NCI-H2196 treated with DMSO at 0.1 percent for 48 hours (cell line): Measurements from ENCODE around the gene TFAP2A.

Experiments
- DNase-seq: peaks from one replicate; lab custom pipeline; 2025; ENCODE audit not compliant: unreplicated experiment; lab: John Stamatoyannopoulos, UW

TFAP2A gene

DNA sequence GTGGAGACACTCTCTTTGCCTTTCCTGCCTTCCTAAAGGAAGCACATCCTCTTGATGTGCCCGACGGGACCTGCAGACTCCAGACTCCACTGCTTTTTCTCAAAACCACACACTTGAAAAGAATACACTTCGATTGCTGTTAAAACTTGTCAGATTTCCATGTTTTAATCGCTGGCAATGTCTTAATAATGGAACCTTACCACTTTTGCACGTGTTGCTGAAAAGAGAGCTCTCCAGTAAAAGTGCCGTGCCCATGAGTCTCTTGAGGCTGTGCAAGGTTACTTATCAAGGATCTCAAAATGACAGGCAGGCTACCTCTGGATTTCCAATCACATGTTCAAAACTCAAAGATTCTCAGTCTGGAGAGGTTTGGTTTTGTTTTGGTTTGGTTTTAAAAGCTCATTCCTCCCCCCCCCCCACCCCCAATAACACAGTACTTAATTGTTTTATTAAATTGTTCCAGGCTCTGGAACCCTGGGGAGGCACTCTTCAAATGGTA is 12.0 kb upstream of the TFAP2A start:
- no peak for DNase-seq

DNA sequence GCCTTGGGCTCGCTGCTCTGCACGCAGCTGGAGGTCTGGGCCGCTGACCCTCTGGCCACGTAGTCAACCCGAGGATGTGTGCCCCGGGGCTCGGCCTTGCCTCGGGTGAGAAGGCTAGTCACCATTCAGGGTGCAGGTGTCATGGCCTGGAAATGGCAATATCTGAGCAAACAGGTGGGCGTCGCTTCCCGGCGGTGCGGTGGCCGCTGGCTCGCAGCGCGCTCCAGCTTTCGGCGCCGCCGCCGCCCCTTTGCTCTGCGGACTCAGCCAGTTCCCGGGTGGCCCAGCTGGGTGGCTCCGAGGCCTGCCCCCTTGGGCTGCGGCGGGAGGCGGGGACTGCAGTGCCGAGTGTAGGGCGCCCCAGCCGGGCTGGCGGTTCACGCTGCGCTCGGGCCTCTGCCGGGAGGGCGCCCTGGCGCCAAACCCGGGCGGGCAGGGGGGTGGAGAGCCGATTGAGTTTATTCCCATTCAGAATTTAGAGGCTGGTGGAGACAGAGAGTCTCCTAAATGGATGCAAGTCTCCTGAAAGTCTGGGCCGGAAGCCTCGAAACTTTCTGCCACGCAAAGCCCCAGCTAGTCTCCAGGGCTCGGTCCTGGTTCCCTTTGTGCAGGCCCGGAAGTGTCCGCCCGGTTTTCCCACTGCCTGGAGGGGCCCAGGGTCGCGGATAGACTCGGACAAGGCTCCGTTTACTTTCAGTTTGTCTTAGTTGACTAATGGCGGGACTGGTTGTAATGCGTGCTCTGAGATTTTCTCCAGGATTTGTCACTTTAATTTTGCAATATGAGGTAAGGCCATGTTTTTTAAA is 11.3 kb upstream of the TFAP2A start:
- DNase-seq: no peak

DNA sequence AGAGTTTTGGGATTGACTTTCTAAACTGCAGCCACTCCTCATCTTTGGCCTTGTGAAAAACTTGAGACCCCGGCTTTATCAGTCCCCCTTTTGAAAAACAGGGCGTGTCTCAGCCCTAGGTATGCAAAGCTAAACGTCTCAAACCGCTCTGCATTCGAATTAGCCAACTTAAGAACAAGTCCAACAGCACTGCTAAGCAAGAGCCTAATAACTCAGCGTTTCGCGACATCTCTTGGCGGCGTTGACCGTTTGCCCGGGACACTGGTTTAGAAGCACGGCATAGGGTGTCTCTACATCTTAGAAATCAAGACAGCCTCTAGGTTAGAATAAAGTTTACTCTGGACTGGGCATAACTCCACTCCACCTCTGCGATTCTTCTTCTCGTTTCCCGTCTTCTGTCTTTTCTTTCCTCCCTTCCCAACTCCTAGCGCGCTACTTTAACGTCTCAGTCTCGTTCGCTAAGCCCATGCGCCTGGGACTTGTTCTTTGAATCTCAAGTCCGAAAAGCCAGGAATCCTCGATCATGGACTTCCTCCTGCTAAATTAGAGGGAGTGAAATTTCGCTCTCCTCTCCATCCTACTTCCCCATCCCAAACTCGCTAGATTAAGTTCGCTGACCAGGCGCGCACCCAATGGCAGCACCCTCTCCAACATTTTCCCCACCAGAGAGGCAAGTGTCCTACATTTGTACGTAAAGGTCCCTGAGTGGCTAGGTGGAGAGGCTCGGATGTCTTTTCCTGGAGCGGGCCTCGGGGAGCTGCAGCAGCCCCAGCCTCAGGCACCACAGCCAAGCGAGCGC is 10.5 kb upstream of the TFAP2A start:
- DNase-seq: no peak

DNA sequence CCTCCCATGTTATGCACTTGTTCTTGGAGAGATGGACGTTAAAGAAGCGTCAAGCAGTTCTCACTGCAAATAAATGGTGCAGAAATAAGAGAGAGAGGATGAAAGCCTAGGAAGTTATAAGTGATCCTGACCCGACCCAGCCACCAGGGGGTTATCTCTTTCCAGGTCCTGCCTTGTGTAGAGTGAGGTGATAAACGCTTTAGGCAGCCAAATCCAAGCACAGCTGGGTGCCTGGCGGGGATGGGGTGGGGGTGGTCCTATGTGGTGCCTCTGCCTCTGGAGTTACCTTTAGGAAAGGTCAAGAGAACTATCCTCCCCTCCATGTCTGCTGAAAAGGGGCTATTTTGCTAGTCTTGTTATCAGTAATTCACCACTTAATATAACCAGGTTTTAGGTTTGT is 9.2 kb upstream of the TFAP2A start:
- peak; percentile 25 for DNase-seq

DNA sequence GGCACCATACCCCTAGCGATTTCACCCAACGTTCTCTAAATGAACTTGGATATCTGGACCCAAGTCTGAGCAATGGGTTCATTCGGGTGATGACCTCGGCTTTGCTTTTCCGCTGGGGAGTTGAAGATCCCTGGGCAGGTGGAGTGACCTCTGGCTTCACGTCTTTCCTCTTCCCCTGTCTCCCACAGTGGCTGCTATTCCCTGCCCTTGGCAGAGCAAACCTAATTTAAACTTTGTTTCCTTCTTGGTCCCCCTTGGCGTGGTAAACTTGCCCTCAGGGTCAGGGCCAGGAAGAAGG is 7.8 kb upstream of the TFAP2A start:
- DNase-seq: no peak

DNA sequence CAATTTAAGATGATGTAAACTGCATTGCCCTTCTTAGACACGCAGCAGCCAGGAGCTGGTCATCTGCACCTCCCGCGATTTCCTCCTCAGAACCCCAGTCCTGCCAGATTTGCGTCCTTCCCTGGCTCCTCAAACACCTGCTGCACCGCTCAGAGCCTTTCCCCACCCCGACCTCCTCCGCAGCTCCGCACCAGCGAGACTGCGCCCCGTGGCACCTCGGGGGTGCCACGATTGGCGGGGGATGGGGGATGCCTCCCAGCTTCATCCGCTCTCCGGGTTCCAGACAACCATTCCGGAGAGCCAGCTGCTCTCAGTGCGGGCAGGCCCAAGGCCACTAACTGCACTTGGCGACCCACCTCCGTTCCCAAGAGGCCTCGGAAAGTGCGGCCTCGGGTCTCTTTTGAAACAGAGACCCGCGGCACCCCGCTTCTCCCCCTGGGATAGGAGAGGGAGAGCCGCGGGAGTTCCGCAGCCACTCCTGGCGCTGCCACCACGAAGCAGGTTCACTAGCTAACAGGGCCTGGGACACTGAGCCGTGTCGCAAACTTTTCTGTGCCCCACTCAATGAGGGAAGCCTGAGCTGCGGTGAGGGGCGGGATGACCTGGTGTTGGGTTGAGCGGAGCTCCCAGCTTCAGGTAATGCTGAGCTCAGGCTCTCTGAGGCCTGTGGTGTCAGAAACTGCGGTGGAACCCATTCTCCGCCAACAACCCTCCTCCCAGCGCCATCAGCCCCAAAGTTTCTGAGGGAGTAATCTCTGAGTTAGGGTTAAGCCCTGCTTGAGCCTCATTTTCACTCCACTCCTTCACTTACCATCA is 7.3 kb upstream of the TFAP2A start:
- DNase-seq: no peak

DNA sequence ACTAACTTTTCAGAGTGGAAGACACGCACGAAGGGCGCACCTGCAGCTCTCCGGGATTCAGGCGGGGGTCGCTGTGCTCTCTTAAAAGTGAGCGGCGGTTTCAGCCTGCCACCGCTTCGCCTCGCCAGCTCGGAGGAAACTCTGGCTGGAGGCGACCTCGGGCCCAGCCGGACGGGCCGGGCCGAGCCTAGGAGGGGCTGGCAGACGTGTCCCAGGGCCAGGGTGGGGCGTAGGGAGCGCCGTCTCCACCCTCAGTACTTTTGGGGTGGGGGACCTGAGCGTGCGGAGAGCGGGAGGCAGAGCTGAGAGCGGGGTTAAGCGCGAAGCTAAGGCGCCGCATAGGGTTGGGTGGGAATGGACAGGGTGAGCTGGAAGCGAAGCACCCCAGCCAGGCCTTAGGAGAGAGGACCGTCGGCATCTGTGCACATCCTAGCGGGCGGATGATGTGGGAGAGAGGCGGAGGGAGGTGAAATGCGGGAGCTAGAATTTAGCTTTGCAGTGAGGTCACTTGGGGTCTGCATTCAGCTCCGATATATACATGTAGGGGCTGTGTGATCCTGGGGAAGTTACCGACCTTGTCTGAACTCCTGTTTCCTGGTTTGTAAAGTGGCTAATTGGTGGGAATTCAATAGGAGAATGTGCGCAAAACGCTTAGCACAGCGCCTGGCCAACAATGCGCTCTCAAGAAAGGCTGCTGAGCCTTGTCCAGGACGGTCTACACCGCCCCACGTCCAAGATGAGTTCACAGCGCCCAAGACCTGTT is 6.5 kb upstream of the TFAP2A start:
- DNase-seq: no peak

DNA sequence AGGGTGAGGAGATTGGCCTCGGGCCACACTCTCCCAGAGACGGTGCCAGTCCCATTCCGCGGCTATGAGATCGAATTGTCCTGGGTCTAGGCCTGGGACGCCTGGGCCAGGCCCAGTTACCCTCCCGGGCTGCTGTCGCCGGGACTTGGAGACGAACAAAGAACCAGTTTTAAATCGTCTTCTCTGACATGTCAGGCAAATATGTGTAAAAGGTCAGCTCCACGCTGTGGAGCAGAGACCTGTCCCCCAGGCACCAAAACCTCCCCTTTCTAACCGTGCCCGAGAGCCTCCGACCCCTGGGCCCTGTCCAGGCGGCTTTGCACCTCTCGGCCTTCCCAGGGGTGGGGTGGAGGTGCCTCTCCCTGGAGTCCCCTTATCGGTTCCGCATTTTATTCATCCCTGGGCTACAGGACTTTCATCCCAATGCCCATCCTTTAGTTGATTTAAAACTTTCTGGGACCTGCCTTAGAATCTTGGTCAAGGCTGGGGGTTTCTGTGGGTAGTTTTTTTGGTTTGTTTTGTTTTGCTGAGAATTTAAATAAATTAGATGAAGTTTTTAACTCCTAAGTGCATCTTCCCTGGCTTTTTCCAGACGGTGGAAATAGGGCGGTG is 5.8 kb upstream of the TFAP2A start:
- no peak for DNase-seq

DNA sequence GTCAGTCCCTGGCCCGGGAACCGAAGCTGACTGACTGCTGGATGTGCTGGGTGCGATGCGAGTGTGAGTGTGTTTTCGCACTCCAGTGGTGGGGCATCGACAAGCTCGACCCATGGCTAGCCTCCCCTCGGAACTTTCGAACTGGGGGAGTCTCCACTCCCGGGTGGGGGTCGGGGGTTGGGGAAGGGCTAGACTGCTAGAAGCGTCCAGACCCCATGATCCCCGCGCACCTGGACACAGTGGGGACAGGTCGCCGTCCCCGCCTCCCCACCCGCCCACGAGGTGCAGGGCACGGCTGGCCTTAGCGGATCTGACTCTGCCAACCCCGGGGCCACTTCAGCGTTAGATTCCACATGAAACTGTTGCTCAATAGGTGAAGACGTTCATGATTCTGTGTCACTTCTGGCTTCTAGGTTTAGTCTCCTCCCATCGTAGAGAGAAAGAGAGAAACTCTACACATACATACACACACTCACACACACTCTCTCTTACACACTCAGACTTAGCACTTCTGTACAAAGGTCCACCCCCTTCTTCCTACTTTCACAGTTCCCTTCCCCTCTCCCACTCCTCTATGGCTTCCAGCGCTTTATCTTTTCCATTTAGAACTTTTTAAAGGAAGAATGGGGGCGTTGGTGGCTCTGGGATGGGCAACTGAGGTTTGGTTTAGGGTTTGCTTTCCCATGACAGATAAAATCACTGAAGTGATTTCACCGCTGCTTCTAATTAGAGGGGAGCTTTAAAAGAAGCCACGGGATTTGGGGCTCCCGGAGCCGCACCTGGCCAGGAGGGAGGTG is 5.1 kb upstream of the TFAP2A start:
- no peak for DNase-seq

DNA sequence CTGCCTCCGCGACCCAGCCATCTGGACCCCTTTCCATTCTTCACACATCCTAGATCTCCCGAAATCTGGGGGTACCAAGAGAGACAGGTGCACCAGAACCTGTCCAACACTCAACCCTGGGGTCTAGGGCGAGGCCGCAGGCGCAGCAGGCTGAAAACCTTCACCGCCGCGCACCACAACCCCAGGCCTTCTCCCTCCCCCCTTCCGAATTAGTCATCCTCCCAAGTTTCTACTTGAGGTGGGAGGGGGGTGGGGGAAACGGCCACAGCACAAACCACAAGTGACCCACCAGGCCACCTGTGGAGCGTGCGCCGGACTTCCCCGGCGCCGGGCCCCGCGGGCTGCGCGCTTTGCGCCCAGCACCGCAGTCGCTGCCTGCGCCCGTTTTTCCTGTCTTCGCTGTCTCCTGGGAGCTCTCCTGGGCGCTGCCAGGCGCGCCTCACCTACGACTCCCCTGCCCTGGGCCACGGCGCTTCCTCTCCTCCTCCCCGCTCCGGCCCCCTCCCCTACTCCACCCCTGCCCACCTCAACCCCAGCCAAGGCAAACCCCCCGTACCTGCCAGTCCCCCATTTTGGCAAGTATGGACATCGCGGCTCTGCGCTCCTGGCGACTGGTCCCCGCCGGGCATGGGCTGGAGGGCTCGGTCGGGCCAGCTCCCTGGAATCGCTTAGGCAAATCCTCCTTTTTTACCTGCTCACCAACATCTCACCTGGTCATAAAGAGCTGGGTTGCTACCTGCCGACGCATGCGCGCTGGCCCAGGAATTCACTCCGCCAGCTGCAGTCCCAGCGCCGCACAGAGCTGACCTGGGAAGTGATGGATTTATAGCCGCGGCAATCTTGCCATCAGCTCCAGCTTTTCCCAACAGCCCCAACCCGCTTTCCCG is 4.2 kb upstream of the TFAP2A start:
- DNase-seq: no peak

DNA sequence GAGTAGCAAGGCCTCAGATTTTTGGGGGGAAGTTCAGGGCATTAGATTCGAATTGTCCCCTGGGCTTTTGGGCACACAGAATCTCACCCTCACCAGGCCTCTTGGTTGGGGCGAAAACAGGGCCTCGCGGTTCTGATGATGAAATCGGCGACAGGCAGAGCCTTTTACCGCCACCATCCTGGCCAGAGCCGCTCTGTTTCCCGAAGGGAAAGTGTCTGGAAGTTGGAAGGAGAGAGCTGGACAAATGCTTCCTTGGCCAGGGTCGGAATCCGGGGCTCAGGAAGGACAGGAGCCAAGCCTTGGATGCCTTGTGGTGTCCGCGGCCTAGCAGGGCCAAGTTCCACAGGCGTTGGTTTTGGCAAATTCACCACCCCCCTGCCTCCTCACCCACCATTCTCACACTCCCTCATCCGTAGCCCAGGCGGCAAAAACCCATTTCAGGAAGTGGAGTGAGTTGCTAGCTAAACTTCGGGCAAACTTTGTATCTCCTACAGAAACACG is 3.5 kb upstream of the TFAP2A start:
- no peak for DNase-seq

DNA sequence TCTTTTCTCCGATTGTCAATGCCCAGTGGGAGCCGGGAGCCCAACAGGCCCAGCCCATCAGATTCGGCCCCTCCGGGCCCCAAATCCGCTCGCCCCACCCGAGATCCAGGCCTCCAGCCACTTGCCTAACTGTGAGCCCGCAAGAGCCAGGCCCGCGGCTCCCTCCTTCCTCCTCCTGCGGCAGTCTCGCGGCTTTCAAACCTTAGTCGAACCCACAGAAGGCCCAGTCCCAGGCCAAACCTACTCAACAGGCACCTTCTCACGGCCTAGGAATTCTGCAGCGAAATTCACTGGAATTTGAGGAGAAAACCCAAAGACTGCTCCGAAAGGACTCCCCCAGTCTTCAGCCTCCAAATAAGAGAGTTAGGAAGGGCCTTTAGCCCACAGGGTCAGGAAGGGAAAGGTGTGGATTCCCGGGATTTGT is 2.8 kb upstream of the TFAP2A start:
- no peak for DNase-seq

DNA sequence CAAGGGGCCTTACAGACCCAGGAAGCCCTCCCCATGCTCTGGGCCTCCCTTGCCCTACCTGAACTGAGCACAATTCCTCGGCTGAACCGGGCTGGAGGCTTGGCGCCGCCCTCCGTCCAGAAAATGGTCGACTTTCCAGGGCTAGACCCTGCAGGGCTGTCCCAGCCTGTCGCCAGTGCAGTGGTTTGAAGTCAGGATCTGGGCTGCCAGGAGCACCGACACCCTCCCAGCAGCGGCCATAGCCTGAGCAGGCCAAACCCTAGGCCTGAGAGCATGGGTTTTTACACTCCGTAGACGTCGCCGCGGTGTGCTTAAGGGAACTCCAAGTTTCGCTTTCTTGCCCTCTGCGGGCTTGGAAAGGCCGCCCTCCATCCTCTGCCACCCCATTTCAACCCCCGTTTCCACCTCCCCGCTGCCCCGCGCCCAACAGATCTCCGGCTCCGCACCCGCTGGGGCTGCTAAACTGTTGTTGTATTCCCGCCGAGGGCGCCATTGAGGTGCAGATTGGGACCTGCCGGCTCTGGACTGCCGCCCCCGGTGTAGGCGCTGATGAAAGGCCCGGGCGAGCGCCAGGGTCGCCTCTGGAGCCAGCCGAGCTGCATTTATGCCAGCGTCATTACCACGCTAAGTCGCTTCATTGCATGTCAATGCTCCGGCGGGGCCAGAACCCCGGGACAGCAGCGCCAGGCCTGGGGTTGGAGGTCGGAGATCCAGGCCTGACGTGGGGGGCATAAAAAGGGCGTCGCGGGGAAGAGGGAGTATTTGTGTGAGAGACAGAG is 2.2 kb upstream of the TFAP2A start:
- no peak for DNase-seq

DNA sequence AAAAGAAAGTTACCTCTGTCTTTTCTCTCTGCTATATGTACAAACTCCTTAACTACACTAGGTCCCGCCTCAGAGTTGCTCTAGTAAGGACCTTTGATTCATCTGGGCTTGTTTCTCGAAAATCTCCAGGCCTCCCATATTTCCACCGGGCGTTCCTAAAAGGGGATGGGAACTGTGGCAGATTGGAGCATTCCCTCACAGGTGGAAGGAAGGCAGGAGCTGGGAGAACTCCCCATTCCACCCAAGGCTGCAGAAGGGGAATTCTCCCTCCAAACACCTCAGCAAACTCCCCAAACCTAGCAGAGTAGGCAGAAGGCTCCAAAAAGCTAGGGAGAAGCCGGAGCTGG is 1.6 kb upstream of the TFAP2A start:
- DNase-seq: no peak

DNA sequence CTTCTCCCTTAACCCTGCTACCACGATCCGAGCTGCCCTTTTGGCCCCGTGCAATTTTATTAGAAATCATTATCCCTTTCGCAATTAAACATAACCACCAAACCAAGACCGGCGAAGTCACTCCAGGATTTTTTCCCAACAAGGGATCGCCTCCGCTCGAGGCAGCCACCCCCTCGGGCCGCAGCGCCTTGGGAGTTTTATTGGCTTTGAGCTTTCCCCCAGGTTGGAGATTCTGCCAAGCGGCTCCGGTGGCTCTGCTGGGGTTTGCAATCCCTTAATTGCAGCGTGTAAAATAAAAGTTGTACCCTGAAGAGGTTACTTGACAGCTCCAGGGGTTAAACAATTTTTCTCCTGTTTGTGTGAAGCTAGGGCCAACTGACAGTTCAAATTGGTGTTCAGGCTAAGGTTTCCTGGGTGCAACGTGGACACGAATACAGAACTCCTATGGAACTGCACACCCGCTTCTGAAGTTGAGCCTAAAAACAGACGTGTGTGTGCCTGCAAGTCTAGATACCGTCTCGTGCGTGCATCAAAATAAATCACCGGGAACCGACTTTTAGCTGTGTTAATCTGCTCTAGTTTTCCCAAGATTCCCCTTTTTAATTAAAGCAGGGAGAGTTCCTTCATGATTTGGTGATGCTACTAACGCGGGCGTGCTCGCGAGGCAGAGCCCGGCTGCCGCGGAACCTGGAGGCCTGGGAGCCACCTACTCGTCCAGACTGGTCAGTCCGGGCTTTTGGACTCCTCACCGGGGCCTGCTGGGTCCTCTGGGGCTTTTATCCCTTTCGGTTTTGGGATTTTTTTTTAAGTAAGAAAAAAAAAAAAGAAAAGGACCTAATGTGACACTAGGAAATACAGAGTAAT is 975 bp upstream of the TFAP2A start:
- DNase-seq: no peak

DNA sequence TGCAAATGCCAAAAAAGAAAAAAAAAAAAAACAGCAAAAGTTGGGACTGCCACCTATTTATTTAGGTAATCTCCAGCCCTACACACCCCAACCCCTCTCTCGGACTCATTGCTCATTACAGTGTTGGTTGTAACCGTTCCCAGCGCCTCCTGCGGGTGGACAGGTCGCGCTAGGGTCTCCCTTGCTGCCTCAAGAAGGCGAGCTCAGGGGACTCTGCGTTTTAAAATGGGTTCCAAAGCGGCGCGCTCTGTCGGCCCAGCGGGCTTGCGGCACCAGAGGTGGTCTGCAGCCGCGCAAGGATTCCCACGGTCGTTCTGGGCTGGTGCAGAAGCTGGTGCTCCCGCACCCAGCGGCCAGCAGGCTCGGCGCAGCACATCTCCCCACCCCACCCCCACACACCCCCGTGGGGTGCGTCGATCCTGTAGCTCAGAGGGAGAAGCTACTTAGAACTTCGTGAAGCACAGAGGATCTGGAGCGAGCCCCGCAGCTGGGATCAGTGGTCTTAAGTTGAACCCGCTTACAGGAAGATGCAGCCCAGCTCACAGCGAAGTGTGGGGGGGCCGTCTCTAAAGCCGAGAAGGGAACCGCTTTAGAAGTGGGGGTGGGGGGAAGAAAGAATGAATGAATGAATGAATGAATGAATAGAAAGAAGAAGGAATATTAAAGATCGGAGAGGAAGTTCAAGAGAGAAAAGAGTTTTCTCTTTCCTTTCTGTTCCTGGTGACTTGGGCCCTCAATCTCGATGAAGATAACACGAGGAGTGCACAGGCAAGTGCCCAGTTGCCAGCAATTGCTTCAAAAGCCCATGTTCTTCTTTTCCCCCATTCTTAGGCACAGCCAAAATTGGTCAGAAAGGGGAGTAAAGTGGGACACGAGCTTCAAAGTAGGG is 780 bp downstream of the TFAP2A start:
- no peak for DNase-seq
